ENCODE results near the gene F2.

The F2 gene

DNA sequence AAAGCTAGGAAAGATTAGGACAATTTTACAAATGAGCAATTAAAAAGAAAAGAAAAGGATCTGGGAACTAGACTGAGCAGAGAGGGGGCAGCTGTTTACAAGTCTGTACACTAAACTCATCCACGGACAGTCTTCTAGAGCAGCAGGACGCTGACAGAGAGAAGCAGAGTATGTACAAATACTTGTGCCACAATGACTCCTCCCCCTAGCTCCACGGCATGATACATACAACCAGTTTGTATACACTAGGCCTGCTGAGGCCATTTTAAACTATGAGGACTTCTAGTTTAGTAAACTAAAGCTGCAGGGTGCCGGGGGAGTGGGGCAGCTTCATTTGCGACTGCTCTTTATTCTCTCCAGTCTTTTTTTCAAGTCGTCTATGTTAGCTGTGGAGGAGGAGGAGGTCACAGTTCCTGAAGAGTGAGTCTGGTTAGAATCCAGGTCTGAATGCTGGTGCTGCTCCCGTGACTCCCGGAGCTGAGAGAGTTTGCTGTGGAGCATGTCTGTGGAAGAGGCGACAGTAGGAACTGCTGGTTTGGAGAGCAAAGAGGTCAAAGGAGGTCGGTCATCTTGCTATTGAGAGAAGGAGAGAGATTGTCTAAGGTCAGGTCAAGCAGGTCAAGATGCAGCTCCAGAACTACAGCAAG is 24.8 kb downstream of the F2 start:
- DNase-seq, result no peak

DNA sequence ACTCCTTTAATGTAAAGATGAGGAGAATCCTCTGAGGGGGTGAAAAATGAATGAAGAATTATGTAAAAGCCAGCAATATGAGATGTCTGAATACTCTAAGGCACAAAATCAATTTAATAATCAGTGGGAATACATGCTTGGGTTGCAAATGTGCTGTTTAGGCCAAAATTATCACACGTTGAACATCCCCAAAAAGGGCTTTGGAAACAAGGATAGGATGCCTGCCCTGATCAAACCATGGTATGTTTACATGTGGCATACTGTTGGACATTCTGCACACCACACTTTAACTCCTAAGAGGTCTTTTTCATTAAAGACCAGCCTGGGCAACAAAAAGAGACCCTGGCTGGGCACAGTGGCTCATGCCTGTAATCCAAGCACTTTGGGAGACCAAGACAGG is 26.3 kb downstream of the F2 start:
- DNase-seq, result no peak

DNA sequence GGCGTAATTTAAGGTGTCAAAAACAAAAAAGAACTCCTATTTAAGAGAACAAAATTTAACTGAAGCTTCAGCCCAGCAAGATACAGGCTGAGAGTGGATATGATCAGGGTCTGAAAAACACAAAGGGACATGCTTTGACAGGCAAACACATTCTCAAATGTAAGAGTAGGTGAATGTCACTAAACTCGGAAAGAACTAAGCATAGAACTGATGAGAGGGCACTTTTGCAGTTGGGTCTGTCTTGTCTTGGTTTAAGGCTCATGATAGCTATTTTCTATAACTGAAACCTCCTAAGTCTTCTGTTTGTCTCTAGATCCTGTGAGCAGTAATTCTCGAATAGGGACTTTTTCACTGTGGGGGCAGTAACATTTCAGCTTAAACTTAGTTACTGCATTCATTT is 27.0 kb downstream of the F2 start:
- DNase-seq, result no peak

DNA sequence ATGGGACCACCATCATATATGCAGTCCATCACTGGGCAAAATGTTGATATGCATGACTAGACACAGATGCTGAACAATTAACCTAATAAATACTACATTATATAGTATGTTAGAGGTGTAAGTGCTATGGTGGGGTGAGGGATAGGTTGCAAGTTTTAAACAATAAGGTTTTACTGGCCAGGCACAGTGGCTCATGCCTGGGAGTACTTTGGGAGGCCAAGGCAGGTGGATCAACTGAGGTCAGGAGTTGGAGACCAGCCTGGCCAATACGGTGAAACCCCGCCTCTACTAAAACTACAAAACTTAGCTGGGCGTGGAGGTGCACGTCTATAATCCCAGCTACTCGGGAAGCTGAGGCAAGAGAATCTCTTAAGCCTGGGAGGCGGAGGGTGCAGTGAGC is 28.1 kb downstream of the F2 start:
- DNase-seq, result no peak

DNA sequence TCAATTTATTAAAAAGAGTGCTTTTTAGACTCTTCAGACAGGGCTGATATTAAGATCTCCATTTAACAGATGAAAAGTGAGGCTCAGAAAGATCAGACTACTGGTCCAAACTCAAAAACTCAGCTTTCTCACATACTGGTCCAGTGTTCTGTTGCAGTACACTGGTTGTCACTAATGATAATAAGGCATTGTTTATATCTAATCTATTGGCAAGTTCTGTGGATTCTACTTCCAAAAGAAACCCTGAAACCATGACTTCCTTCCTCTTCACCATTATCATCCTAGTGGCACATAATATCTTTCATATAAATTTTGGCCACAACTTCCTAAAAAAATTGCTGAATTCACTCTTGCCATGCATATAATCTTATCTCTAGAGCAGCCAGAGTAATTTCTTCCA is 36.9 kb downstream of the F2 start:
- no peak for DNase-seq

DNA sequence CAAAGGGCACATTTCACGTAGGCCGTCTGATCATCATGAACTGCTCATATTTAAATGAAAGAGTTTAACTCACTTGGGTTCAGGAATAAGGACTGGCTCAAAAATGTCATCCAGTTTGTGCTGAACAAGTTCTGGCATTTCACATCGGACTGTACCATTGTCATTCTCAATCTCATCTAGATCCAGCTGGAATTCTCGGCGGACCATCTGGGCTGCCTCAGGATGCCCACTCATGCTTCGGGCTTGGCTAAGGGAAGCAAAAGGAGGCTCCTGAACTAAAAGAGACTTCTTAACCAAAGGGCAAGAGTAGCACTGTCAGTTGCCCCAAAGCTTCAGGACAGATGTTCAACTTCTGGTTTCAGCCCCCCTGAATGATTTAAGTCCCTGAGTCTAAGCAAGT is 40.2 kb downstream of the F2 start:
- no peak for DNase-seq

DNA sequence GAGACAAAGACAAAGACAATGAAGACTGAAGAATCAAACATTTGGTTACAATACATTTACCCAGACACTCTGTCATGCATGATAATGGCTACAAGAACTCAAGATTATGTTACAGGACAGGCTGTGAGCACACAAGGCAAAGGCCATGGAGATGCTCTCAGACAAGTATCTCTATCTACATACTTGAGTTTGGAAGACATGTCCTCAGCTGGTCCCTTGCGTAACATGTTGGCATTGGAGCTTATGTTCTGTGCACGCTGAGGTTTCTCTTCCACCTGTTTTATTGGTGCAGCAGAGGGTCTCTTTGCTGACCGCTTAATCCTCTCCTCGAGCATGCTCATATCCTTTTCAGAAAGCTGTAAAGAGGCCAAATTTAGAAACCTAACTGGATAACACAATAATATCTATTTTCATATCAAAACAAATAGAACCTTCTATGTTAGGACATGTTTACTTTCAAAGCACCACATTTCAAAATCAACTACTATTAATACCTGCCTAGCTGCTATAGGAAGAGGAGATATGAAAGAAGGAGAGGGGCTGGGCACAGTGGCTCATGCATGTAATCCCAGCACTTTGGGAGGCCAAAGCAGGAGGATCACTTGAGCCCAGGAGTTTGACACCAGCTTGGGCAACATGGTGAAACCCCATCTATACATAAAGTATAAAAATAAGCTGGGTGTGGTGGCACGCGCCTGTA is 41.6 kb downstream of the F2 start:
- DNase-seq, result no peak

DNA sequence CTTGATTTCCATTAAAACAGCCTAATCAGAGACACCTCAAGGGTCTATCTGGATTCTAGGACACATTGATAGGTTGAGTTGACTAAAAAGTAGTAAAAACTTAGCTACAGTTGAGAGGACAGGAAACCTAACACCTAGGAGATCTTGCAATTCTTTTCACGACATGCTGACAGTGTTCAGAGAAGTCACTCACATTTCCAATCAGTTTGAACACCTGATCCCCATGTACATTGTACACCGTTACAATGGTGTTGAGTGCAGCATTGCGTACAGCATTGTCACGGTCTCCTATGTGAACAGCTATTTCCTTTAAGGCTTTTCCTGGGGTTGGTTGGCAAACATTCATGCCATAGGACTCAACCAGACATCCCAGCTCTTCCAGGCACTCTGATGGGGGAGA is 42.8 kb downstream of the F2 start:
- no peak for DNase-seq

DNA sequence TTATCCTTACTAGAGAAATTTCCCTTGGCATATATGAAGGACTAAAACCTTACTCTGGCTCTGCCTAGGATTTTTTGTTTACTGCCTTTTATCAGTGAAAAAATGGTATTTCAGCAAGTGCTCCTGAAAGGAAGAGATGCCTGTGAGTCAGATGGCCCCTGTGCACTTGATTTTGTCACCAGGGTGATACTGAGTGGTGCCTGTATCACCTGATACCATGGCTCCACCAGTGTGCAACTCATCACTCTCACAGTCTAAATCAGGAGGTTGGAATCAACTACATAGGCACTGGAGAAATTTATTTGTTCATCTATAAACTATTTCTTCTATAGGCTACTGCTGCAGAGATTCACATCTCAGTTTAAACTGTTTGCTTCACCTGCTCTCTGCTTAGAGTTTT is 43.2 kb downstream of the F2 start:
- DNase-seq, result no peak

DNA sequence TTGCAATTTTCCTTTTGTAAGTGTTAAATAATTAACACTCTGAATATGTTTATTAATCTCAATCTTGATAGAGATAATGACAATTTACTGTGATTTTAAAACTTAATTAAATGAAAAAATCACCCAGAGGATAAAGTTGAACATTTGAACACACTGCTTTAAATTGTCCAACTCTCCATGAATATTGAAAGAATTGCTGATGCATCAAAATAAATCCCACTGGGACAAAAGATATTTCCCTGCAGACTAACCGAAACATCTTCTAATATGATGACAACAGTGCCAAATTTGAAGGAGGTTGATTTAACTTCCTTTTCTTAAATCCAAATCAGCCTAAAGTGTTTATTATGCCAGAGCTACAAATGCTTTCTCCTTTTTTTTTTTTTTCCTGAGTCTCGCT is 47.6 kb downstream of the F2 start:
- DNase-seq, result no peak

DNA sequence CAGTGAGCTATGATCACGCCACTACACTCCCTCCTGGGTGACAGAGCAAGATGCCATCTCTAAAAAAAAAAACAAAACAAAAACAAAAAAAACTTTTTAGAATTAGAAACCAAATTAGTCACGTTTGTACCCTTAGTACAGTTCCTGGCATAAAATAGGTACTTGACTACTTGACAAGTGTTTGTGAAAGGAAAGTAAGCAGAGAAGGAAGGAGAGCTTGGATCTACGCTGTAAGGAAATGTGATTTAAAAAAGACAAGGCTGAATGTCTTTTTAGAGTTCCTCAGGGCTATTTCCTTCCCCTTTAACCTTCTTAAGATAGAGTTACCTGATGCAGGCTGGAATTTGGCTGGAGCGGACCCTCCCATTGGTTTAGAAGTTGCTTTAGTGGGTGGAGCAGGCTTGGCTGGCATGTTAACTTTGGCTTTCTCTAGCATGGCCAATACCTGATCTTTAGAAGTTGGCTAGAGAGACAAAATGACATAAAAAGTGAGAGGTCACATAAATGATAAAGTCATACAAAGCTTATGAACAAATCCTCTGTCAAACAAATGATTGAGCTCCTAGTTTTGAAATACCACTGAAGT is 50.7 kb downstream of the F2 start:
- no peak for DNase-seq

DNA sequence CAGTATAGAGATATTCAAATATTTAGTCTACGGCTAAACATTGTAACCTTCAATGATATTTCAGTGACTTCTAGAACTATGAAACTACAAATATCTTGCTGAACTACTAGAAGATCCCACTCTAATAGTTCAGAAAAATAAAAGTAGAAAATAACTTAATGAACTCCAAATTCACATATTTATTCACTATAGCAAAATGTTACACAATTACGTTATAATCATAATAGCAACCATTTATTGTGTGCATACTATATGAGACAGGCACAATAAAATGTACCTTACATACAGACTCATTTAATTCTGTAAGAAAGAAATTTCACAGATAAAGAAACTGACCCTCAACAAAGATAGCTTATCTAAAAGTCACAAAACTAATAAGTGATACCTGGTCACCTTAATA is 57.9 kb downstream of the F2 start:
- DNase-seq, result no peak

DNA sequence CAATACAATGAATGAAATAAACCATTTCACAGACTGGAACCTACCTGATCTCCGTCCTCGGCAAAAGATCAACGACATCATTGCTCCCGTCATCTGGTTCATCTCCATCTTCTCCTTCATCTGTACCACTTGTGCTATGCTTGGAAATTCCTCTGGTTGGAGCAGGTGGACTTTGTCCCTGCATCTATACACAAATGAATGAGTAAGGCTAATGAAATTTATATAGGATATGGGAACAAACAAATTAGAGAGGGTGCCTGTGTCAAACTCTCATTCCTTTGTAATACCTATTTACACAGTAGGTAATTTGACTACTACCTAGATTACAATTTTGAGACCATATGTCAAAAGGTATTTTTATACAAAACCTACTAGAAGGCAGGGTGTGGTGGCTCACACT is 59.4 kb downstream of the F2 start:
- no peak for DNase-seq

Measured in fibroblast of skin of abdomen (primary cell).